ENCODE results near the gene CDH13. TPM values are rescaled to one million over a fixed set of nuclear protein-coding genes. Genes with fewer than 3 reads are reported as not detected.

Gene CDH13
- total RNA-seq, 1 donor from 2014 or later = 45.1 TPM

- no peak overlapping the region for H3K27ac Mint-ChIP-seq (ENCODE audit: unreplicated experiment)
- H3K9me3 Mint-ChIP-seq (ENCODE audit: low read depth) = peaks cover 6% of the 10 kb centered on the region
- TF ChIP-seq CTCF (IDR thresholded peaks at IDR 0.05) = no peak
- H3K4me3 Mint-ChIP-seq (ENCODE audit: unreplicated experiment) = no peak overlapping the region
- no peaks in the 10 kb centered on the region for H3K27me3 Mint-ChIP-seq (ENCODE audit: low read depth)
- H3K36me3 Mint-ChIP-seq (ENCODE audit: low read depth) = no peaks in the 10 kb centered on the region
- no peak for DNase-seq (ENCODE audit: low spot score)
- no peaks in the 10 kb centered on the region for H3K4me1 Mint-ChIP-seq (ENCODE audit: low read depth)
Observed at GRCh38 chr16:83581082-83581481, 954.3 kb downstream of the CDH13 start.

- Mint-ChIP-seq H3K4me1 (ENCODE audit: low read depth) (no peaks in the 10 kb centered on the region), H3K27ac (ENCODE audit: unreplicated experiment) (no peak overlapping the region)
- no peak for TF ChIP-seq CTCF (IDR thresholded peaks at IDR 0.05)
Observed at GRCh38 chr16:83581994-83582747, 955.4 kb downstream of the CDH13 start.

GRCh38 chr16:83586036-83586435 lies 959.3 kb downstream of the CDH13 start:
- Mint-ChIP-seq H3K4me1 (ENCODE audit: low read depth) (no peaks in the 10 kb centered on the region), H3K36me3 (ENCODE audit: low read depth) (no peaks in the 10 kb centered on the region), H3K4me3 (ENCODE audit: unreplicated experiment) (no peak overlapping the region), H3K9me3 (ENCODE audit: low read depth) (no peaks in the 10 kb centered on the region), H3K27me3 (ENCODE audit: low read depth) (no peaks in the 10 kb centered on the region), H3K27ac (ENCODE audit: unreplicated experiment) (no peak overlapping the region)
- no peak for TF ChIP-seq CTCF (IDR thresholded peaks at IDR 0.05)
- DNase-seq (ENCODE audit: low spot score) = no peak

More at GRCh38 chr16:83581994-83582747, 955.4 kb downstream of the CDH13 start:
- no peak for DNase-seq (ENCODE audit: low spot score)
- no peaks in the 10 kb centered on the region for H3K9me3 Mint-ChIP-seq (ENCODE audit: low read depth)
- no peak overlapping the region for H3K4me3 Mint-ChIP-seq (ENCODE audit: unreplicated experiment)
- no peaks in the 10 kb centered on the region for H3K36me3 Mint-ChIP-seq (ENCODE audit: low read depth)
- no peaks in the 10 kb centered on the region for H3K27me3 Mint-ChIP-seq (ENCODE audit: low read depth)

- no peaks in the 10 kb centered on the region for H3K27me3 Mint-ChIP-seq (ENCODE audit: low read depth)
- no peak for DNase-seq (ENCODE audit: low spot score)
- H3K9me3 Mint-ChIP-seq (ENCODE audit: low read depth) = no peaks in the 10 kb centered on the region
- no peak overlapping the region for H3K27ac Mint-ChIP-seq (ENCODE audit: unreplicated experiment)
- TF ChIP-seq CTCF (IDR thresholded peaks at IDR 0.05) = no peak
- no peaks in the 10 kb centered on the region for H3K36me3 Mint-ChIP-seq (ENCODE audit: low read depth)
- no peaks in the 10 kb centered on the region for H3K4me1 Mint-ChIP-seq (ENCODE audit: low read depth)
- H3K4me3 Mint-ChIP-seq (ENCODE audit: unreplicated experiment) = no peak overlapping the region
Observed at GRCh38 chr16:83586461-83587200, 959.9 kb downstream of the CDH13 start.

- Mint-ChIP-seq H3K27me3 (ENCODE audit: low read depth) (no peaks in the 10 kb centered on the region), H3K36me3 (ENCODE audit: low read depth) (no peaks in the 10 kb centered on the region), H3K4me3 (ENCODE audit: unreplicated experiment) (no peak overlapping the region), H3K9me3 (ENCODE audit: low read depth) (no peaks in the 10 kb centered on the region), H3K27ac (ENCODE audit: unreplicated experiment) (no peak overlapping the region), H3K4me1 (ENCODE audit: low read depth) (no peaks in the 10 kb centered on the region)
- no peak for TF ChIP-seq CTCF (IDR thresholded peaks at IDR 0.05)
- DNase-seq (ENCODE audit: low spot score) = no peak
Observed at GRCh38 chr16:83587201-83587600, 960.4 kb downstream of the CDH13 start.
